BE2C (cell line): ENCODE results near the gene OPN5.

Source experiments
- DNase-seq: peaks from one replicate; pipeline ENCODE4 v3.0.0-alpha.2; 2020
- H3K27me3 ChIP-seq: fragments of 250-450 bp; sonication (Bioruptor Pico); 2 replicates; pipeline ENCODE4 v1.5.1; 2020; ENCODE audit warnings: mild to moderate bottlenecking
- H3K36me3 ChIP-seq: fragments of 250-450 bp; sonication (Bioruptor Pico); 2 replicates; pipeline ENCODE4 v1.5.1; 2020; ENCODE audit warnings: mild to moderate bottlenecking
- H3K4me1 ChIP-seq: fragments of 250-450 bp; sonication (Bioruptor Pico); 2 replicates; pipeline ENCODE4 v1.5.1; 2020
- H3K4me3 ChIP-seq: 2 replicates; pipeline ENCODE4 v1.5.1; 2011; ENCODE audit warnings: low read depth, low read length
- H3K9me3 ChIP-seq: fragments of 250-450 bp; sonication (Bioruptor Pico); 2 replicates; pipeline ENCODE4 v1.5.1; 2020
- CTCF ChIP-seq: IDR thresholded peaks from 2 replicates; pipeline ENCODE4 v1.5.1; 2012; ENCODE audit warnings: mild to moderate bottlenecking, low read depth, low read length

The OPN5 gene

GRCh38 chr6:47839645-47840044 lies 57.8 kb downstream of the OPN5 start:
- DNase-seq: no peak
- Histone ChIP-seq H3K27me3 (no peaks in the 10 kb centered on the region), H3K4me3 (no peak overlapping the region), H3K4me1 (no peaks in the 10 kb centered on the region), H3K36me3 (no peaks in the 10 kb centered on the region), H3K9me3 (no peaks in the 10 kb centered on the region)
- no peak for TF ChIP-seq CTCF

GRCh38 chr6:47844881-47845280 lies 63.0 kb downstream of the OPN5 start:
- no peaks in the 10 kb centered on the region for H3K36me3 ChIP-seq
- TF ChIP-seq CTCF: no peak
- H3K27me3 ChIP-seq: no peaks in the 10 kb centered on the region
- no peaks in the 10 kb centered on the region for H3K9me3 ChIP-seq
- DNase-seq: no peak
- no peak overlapping the region for H3K4me3 ChIP-seq
- H3K4me1 ChIP-seq: no peaks in the 10 kb centered on the region

- no peak for TF ChIP-seq CTCF
- no peaks in the 10 kb centered on the region for H3K27me3 ChIP-seq
These were observed 64.9 kb downstream of the OPN5 start for GRCh38 chr6:47846752-47847151.

GRCh38 chr6:47851091-47851490 lies 69.3 kb downstream of the OPN5 start:
- DNase-seq: no peak
- no peak overlapping the region for H3K4me3 ChIP-seq
- H3K4me1 ChIP-seq: no peaks in the 10 kb centered on the region
- no peaks in the 10 kb centered on the region for H3K27me3 ChIP-seq
- H3K9me3 ChIP-seq: no peaks in the 10 kb centered on the region
- H3K36me3 ChIP-seq: no peaks in the 10 kb centered on the region
- no peak for TF ChIP-seq CTCF

More at GRCh38 chr6:47846752-47847151, 64.9 kb downstream of the OPN5 start:
- Histone ChIP-seq H3K4me1 (no peaks in the 10 kb centered on the region), H3K4me3 (no peak overlapping the region), H3K36me3 (no peaks in the 10 kb centered on the region), H3K9me3 (no peaks in the 10 kb centered on the region)
- DNase-seq: no peak

GRCh38 chr6:47852727-47853126 lies 70.9 kb downstream of the OPN5 start:
- no peak overlapping the region for H3K4me3 ChIP-seq
- H3K36me3 ChIP-seq: no peaks in the 10 kb centered on the region
- no peaks in the 10 kb centered on the region for H3K4me1 ChIP-seq
- DNase-seq: no peak
- no peaks in the 10 kb centered on the region for H3K9me3 ChIP-seq
- no peak for TF ChIP-seq CTCF
- H3K27me3 ChIP-seq: no peaks in the 10 kb centered on the region

GRCh38 chr6:47853766-47854165 lies 71.9 kb downstream of the OPN5 start:
- no peak for TF ChIP-seq CTCF
- no peaks in the 10 kb centered on the region for H3K27me3 ChIP-seq
- H3K4me1 ChIP-seq: no peaks in the 10 kb centered on the region
- no peaks in the 10 kb centered on the region for H3K9me3 ChIP-seq
- no peak overlapping the region for H3K4me3 ChIP-seq
- no peak for DNase-seq
- no peaks in the 10 kb centered on the region for H3K36me3 ChIP-seq
